H1 (cell line): ENCODE data around the gene RNASE7.

Experiments used
- EP300 ChIP-seq, 2 experiments: IDR thresholded peaks; 1 replicate in 1 of 2; 2 replicates in 1 of 2; pipeline ENCODE4 v1.6.1; 2011 to 2012; ENCODE audit warnings: low read depth in 2 of 2, low read length in 2 of 2, mild to moderate bottlenecking in 2 of 2, borderline replicate concordance in 1 of 2, inconsistent platforms in 1 of 2, moderate library complexity in 1 of 2
- JUN ChIP-seq: IDR thresholded peaks from 2 replicates; pipeline ENCODE4 v1.6.1; 2011; ENCODE audit warnings: low read depth, mild to moderate bottlenecking, improper control_type of control experiment, low read length
- JUND ChIP-seq: IDR thresholded peaks from 2 replicates; pipeline ENCODE4 v1.6.1; 2011; ENCODE audit warnings: mild to moderate bottlenecking, improper control_type of control experiment, low read length
- MAX ChIP-seq: IDR thresholded peaks from 2 replicates; pipeline ENCODE4 v1.6.1; 2012; ENCODE audit warnings: inconsistent platforms
- POLR2A ChIP-seq, 2 experiments: IDR thresholded peaks; 1 replicate in 1 of 2; 2 replicates in 1 of 2; pipeline ENCODE4 v1.6.1; 2011; ENCODE audit warnings: low read depth in 2 of 2, low read length in 2 of 2, mild to moderate bottlenecking in 2 of 2; ENCODE audit errors: control extremely low read depth in 1 of 2
- SIN3A ChIP-seq, 2 experiments: IDR thresholded peaks in 1 of 2; conservative IDR thresholded peaks in 1 of 2; 2 replicates each; pipeline ENCODE4 v1.6.1; 2011 to 2012; ENCODE audit warnings: low read length in 2 of 2, improper control_type of control experiment in 1 of 2, low read depth in 1 of 2, mild to moderate bottlenecking in 1 of 2
- SP1 ChIP-seq: IDR thresholded peaks from 2 replicates; pipeline ENCODE4 v1.6.1; 2011; ENCODE audit warnings: low read depth, low read length
- TF ChIP-seq, protein P1 (sequence below), 3 experiments: IDR thresholded peaks; 1 replicate in 2 of 3; 2 replicates in 1 of 3; pipeline versions ENCODE4 v1.5.1 to v1.6.1; 2011; ENCODE audit warnings: low read length in 3 of 3, mild to moderate bottlenecking in 3 of 3, inconsistent platforms in 2 of 3, low read depth in 1 of 3, moderate library complexity in 1 of 3; ENCODE audit not compliant: insufficient read depth in 1 of 3; ENCODE audit errors: control extremely low read depth in 1 of 3

DNA sequence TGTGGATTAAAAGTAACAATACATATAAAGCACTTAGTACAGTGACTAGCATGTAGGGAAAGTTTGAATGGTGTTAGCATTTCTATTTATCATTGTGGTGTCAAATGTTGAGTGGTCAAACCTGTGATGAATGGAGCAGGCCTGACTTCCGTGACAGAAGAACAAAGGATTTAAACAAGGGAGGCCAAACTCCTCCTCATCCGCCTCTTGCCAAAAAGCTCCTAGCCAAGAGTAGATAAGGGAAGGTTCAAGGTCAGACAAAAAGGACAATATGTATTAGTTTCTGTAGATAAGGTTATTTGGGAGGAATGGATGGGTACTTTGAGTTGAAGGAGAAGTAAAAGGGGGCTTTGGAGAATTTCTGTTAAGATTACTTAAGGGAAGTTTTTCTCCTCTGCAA, 6.5 kb downstream of the RNASE7 start:
- TF ChIP-seq JUND: no peak
- TF ChIP-seq, protein P1, sequence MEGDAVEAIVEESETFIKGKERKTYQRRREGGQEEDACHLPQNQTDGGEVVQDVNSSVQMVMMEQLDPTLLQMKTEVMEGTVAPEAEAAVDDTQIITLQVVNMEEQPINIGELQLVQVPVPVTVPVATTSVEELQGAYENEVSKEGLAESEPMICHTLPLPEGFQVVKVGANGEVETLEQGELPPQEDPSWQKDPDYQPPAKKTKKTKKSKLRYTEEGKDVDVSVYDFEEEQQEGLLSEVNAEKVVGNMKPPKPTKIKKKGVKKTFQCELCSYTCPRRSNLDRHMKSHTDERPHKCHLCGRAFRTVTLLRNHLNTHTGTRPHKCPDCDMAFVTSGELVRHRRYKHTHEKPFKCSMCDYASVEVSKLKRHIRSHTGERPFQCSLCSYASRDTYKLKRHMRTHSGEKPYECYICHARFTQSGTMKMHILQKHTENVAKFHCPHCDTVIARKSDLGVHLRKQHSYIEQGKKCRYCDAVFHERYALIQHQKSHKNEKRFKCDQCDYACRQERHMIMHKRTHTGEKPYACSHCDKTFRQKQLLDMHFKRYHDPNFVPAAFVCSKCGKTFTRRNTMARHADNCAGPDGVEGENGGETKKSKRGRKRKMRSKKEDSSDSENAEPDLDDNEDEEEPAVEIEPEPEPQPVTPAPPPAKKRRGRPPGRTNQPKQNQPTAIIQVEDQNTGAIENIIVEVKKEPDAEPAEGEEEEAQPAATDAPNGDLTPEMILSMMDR (IDR thresholded peaks at IDR 0.05; ENCODE audit: control extremely low read depth in 1 of 3, insufficient read depth in 1 of 3, low read depth in 1 of 3, low read length in 3 of 3): no peak
- no peak for TF ChIP-seq POLR2A (IDR thresholded peaks at IDR 0.05; ENCODE audit: control extremely low read depth in 1 of 2, low read depth in 2 of 2, low read length in 2 of 2)
- TF ChIP-seq MAX: no peak
- no peak for TF ChIP-seq SIN3A (conservative IDR thresholded peaks at IDR 0.05 in 1 of 2, IDR thresholded peaks at IDR 0.05 in 1 of 2; ENCODE audit: low read depth in 1 of 2, low read length in 2 of 2)
- no peak for TF ChIP-seq JUN
- TF ChIP-seq SP1: no peak
- TF ChIP-seq EP300 (IDR thresholded peaks at IDR 0.05; ENCODE audit: borderline replicate concordance in 1 of 2, low read depth in 2 of 2, low read length in 2 of 2): no peak
